Liver (tissue), 9 donors: ENCODE data around the gene CBFA2T3. TPM values are rescaled to one million over a fixed set of nuclear protein-coding genes. Genes with fewer than 3 reads are reported as not detected.

Experiments
- DNase-seq: peaks from one replicate; pipeline ENCODE4 v3.0.0-alpha.2; 2017; ENCODE audit warnings: low spot score
- H3K27ac ChIP-seq, 2 donors: one replicate each; pipeline ENCODE4 v1.7.0; 2013; ENCODE audit warnings: inconsistent platforms in 2 of 2, low read length in 2 of 2, control low read depth in 1 of 2, low read depth in 1 of 2, mild to moderate bottlenecking in 1 of 2
- H3K27me3 ChIP-seq, 4 donors: one replicate each; pipeline versions ENCODE4 v1.6.1 to v1.7.0; 2013; ENCODE audit warnings: low read length in 3 of 4, inconsistent platforms in 1 of 4, mild to moderate bottlenecking in 1 of 4, moderate library complexity in 1 of 4; ENCODE audit not compliant: control insufficient read depth in 4 of 4, insufficient read depth in 4 of 4
- H3K36me3 ChIP-seq, 4 donors: one replicate each; pipeline versions ENCODE4 v1.6.1 to v1.7.0; 2013; ENCODE audit warnings: low read length in 3 of 4, mild to moderate bottlenecking in 3 of 4, low read depth in 1 of 4, moderate library complexity in 1 of 4; ENCODE audit not compliant: control insufficient read depth in 4 of 4, insufficient read depth in 3 of 4
- H3K4me1 ChIP-seq, 4 donors: one replicate each; pipeline versions ENCODE4 v1.6.1 to v1.7.0; 2013; ENCODE audit warnings: low read length in 3 of 4, mild to moderate bottlenecking in 3 of 4, moderate library complexity in 1 of 4; ENCODE audit not compliant: control insufficient read depth in 4 of 4, insufficient read depth in 4 of 4
- H3K4me3 ChIP-seq, 3 donors: one replicate each; pipeline versions ENCODE4 v1.6.1 to v1.7.0; 2013; ENCODE audit warnings: low read length in 3 of 3, control low read depth in 1 of 3, low read depth in 1 of 3, mild to moderate bottlenecking in 1 of 3
- H3K9ac ChIP-seq, 2 donors: one replicate each; pipeline ENCODE4 v1.7.0; 2013; ENCODE audit warnings: low read length in 2 of 2, mild to moderate bottlenecking in 2 of 2, moderate library complexity in 2 of 2, control low read depth in 1 of 2, low read depth in 1 of 2
- H3K9me3 ChIP-seq, 4 donors: one replicate each; pipeline versions ENCODE4 v1.6.1 to v1.7.0; 2013; ENCODE audit warnings: low read length in 3 of 4; ENCODE audit not compliant: control insufficient read depth in 4 of 4
- EGR1 ChIP-seq, 2 donors: IDR thresholded peaks; 2 replicates each; pipeline ENCODE4 v1.6.1; 2016 to 2018; ENCODE audit warnings: antibody characterized with exemption in 2 of 2, low read depth in 2 of 2
- FOXA1 ChIP-seq: IDR thresholded peaks from 2 replicates; pipeline ENCODE4 v1.6.1; 2016; ENCODE audit warnings: antibody characterized with exemption
- FOXA2 ChIP-seq: IDR thresholded peaks from 2 replicates; pipeline ENCODE4 v1.6.1; 2016; ENCODE audit warnings: antibody characterized with exemption
- HNF4A ChIP-seq, 2 donors: conservative IDR thresholded peaks; 2 replicates each; pipeline ENCODE4 v1.6.1; 2016; ENCODE audit warnings: antibody characterized with exemption in 2 of 2, mild to moderate bottlenecking in 2 of 2
- HNF4G ChIP-seq: IDR thresholded peaks from 2 replicates; pipeline ENCODE4 v1.6.1; 2016; ENCODE audit warnings: antibody characterized with exemption
- MAX ChIP-seq: IDR thresholded peaks from 2 replicates; pipeline ENCODE4 v1.6.1; 2016; ENCODE audit warnings: antibody characterized with exemption
- REST ChIP-seq: IDR thresholded peaks from 2 replicates; pipeline ENCODE4 v1.6.1; 2016; ENCODE audit warnings: antibody characterized with exemption, mild to moderate bottlenecking
- ZBTB33 ChIP-seq: IDR thresholded peaks from 2 replicates; pipeline ENCODE4 v1.6.1; 2016; ENCODE audit warnings: antibody characterized with exemption
- WGBS: extraction: QIAGEN DNeasy Blood & Tissue Kit; methylation state at CpG from one replicate; pipeline ENCODE4 v1.1.7; 2013; 5-methylcytosine and 5-hydroxymethylcytosine counted together
- polyA plus RNA-seq, 2 donors: library from polyadenylated mRNA; stranded (reverse) in 1 of 2; unstranded in 1 of 2; fragments of 200-250 nt in 1 of 2; fragments of >200 nt in 1 of 2; fragmentation: Nextera tagmentation in 1 of 2; extraction: Ambion mirVana in 1 of 2; gene quantifications; one replicate each; pipeline versions ENCODE4 v1.2.1 to v1.2.3, GENCODE V29; 2013 to 2015
- total RNA-seq, 2 donors: library from RNA; depleted of rRNA; stranded (reverse); fragments of >200 nt; gene quantifications; one replicate each; pipeline ENCODE4 v1.2.3, GENCODE V29; 2014
- donor health status: healthy.
- donor health status: healthy.
- donor health status: healthy.
- donor health status: healthy.
- donor health status: healthy.

Gene CBFA2T3
- total and polyA plus RNA-seq, 4 donors = 1.4 to 4.5 (median 3.1) TPM

- H3K4me1 ChIP-seq = no peaks in the 10 kb centered on the region
- H3K36me3 ChIP-seq = peaks cover 0 to 13% (median 3%) of the 10 kb centered on the region in 4 donors
- H3K27me3 ChIP-seq = no peaks in the 10 kb centered on the region
- 81% methylated on average over 20 of the region's 20 CpGs for WGBS
- H3K9me3 ChIP-seq = no peaks in the 10 kb centered on the region
- H3K27ac ChIP-seq = no peak within 1 kb of the TSS
- H3K4me3 ChIP-seq = no peak within 1 kb of the TSS
- DNase-seq = no peak
- no peak within 1 kb of the TSS for H3K9ac ChIP-seq
- TF ChIP-seq EGR1 (IDR thresholded peaks at IDR 0.05; ENCODE audit: low read depth in 2 of 2) = no peak
- TF ChIP-seq HNF4G = no peak
- no peak for TF ChIP-seq FOXA2
Observed at GRCh38 chr16:88866151-88866920, 110.7 kb downstream of the CBFA2T3 start, which contains the start of gene PABPN1L. Gene PABPN1L, minus strand, starts transcription at chr16:88866660. Its CDS starts 54 bp downstream, at chr16:88866606.

GRCh38 chr16:88865742-88866141, 111.3 kb downstream of the CBFA2T3 start:
- Histone ChIP-seq H3K27me3 (no peaks in the 10 kb centered on the region), H3K4me1 (no peaks in the 10 kb centered on the region), H3K36me3 (peaks cover 0 to 19% (median 3%) of the 10 kb centered on the region in 4 donors), H3K9ac (no peak overlapping the region), H3K27ac (no peak overlapping the region), H3K9me3 (no peaks in the 10 kb centered on the region), H3K4me3 (no peak overlapping the region)
- TF ChIP-seq EGR1 (IDR thresholded peaks at IDR 0.05; ENCODE audit: low read depth in 2 of 2) = no peak
- TF ChIP-seq FOXA1 = no peak
- TF ChIP-seq MAX = no peak
- TF ChIP-seq HNF4A (conservative IDR thresholded peaks at IDR 0.05) = no peak
- TF ChIP-seq REST = no peak
- no peak for TF ChIP-seq FOXA2
- no peak for DNase-seq
- 86% methylated on average over 15 of the region's 15 CpGs for WGBS

GRCh38 chr16:88865310-88865709, 111.7 kb downstream of the CBFA2T3 start:
- Histone ChIP-seq H3K9ac (no peak overlapping the region), H3K36me3 (peaks cover 3 to 24% (median 5%) of the 10 kb centered on the region in 4 donors), H3K27me3 (no peaks in the 10 kb centered on the region), H3K4me3 (no peak overlapping the region), H3K4me1 (no peaks in the 10 kb centered on the region), H3K27ac (no peak overlapping the region), H3K9me3 (no peaks in the 10 kb centered on the region)
- WGBS = 84% methylated on average over 14 of the region's 14 CpGs
- no peak for TF ChIP-seq ZBTB33
- no peak for DNase-seq
